IPS DF 6.9 (cell line): Measurements from ENCODE around the gene SELENOM.

Experiments
- DNase-seq: peaks from one replicate; pipeline ENCODE4 v3.0.0-alpha.2; 2013; ENCODE audit warnings: low read depth, low spot score
- H3K27ac ChIP-seq: one replicate; pipeline ENCODE4 v1.5.1; 2013; ENCODE audit warnings: low read length, control low read depth
- H3K27me3 ChIP-seq: 2 replicates; pipeline ENCODE4 v1.6.1; 2013; ENCODE audit warnings: mild to moderate bottlenecking, low read length; ENCODE audit not compliant: control insufficient read depth, insufficient read depth
- H3K36me3 ChIP-seq: 2 replicates; pipeline ENCODE4 v1.6.1; 2013; ENCODE audit warnings: low read length; ENCODE audit not compliant: control insufficient read depth, insufficient read depth
- H3K4me1 ChIP-seq: 2 replicates; pipeline ENCODE4 v1.6.1; 2013; ENCODE audit warnings: low read length; ENCODE audit not compliant: control insufficient read depth, insufficient read depth
- H3K4me3 ChIP-seq: 2 replicates; pipeline ENCODE4 v1.5.1; 2013; ENCODE audit warnings: mild to moderate bottlenecking, low read length
- H3K9me3 ChIP-seq: 2 replicates; pipeline ENCODE4 v1.6.1; 2013; ENCODE audit warnings: low read length, inconsistent platforms; ENCODE audit not compliant: control insufficient read depth, insufficient read depth
- WGBS: extraction: QIAGEN DNeasy Blood & Tissue Kit; methylation state at CpG from one replicate; pipeline ENCODE4 v1.1.7; 2013; ENCODE audit warnings: mixed read lengths, missing lambda C conversion rate; ENCODE audit not compliant: insufficient read length, insufficient coverage; 5-methylcytosine and 5-hydroxymethylcytosine counted together

SELENOM gene

GRCh38 chr22:31106731-31107177 lies 614 bp downstream of the SELENOM start:
- peak overlapping the region; percentile 68 for H3K4me3 ChIP-seq
- no peak overlapping the region for H3K27ac ChIP-seq
- WGBS: no CpG with 5 or more reads among the region's 14 CpGs

GRCh38 chr22:31106001-31106571 lies 1.3 kb downstream of the SELENOM start:
- H3K36me3 ChIP-seq: no peaks in the 10 kb centered on the region
- H3K27me3 ChIP-seq: peaks cover 10% of the 10 kb centered on the region; the same call in 1 of the 2 replicates
- no peak overlapping the region for H3K4me3 ChIP-seq
- H3K9me3 ChIP-seq: no peaks in the 10 kb centered on the region
- 0 out of 2 replicates have a peak, but pooled peaks cover 4% of the 10 kb centered on the region for H3K4me1 ChIP-seq
- no peak for DNase-seq
- no CpG with 5 or more reads among the region's 4 CpGs for WGBS
- no peak overlapping the region for H3K27ac ChIP-seq

More at GRCh38 chr22:31106731-31107177, 614 bp downstream of the SELENOM start:
- DNase-seq: no peak
- Histone ChIP-seq H3K9me3 (no peaks in the 10 kb centered on the region), H3K27me3 (peaks cover 10% of the 10 kb centered on the region; the same call in 1 of the 2 replicates), H3K4me1 (0 out of 2 replicates have a peak, but pooled peaks cover 4% of the 10 kb centered on the region), H3K36me3 (no peaks in the 10 kb centered on the region)

- Histone ChIP-seq H3K27ac (no peak overlapping the region), H3K4me3 (no peak overlapping the region), H3K27me3 (peaks cover 10% of the 10 kb centered on the region; the same call in 1 of the 2 replicates), H3K9me3 (no peaks in the 10 kb centered on the region), H3K36me3 (no peaks in the 10 kb centered on the region), H3K4me1 (0 out of 2 replicates have a peak, but pooled peaks cover 4% of the 10 kb centered on the region)
- whole genome bisulfite sequencing: no CpG with 5 or more reads among the region's 11 CpGs
- no peak for DNase-seq
Measured at GRCh38 chr22:31105282-31105929, 2.0 kb downstream of the SELENOM start.

DNA sequence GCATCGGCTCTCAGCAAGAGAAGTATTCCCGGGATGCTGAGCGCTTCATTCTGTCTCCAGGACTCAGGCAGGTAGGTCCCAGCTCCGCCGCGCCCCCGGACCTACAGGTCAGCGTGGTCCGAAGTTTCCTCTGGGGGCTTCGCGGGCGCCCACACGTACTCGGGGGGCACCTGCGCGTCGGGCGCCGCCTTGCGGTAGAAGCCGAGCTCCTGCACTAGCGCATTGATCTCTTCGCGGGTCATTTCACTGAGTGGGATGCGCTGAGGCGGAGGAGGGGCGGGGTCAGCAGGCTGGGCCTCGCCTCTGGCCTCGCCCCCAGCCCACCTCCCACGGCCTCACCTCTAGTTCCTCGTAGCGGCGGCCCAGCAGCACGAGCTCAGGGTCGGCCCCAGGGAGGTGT lies 2.5 kb downstream of the SELENOM start:
- H3K4me1 ChIP-seq: 0 out of 2 replicates have a peak, but pooled peaks cover 4% of the 10 kb centered on the region
- no peaks in the 10 kb centered on the region for H3K36me3 ChIP-seq
- peaks cover 10% of the 10 kb centered on the region; the same call in 1 of the 2 replicates for H3K27me3 ChIP-seq
- DNase-seq: no peak
- H3K9me3 ChIP-seq: no peaks in the 10 kb centered on the region
- no peak overlapping the region for H3K4me3 ChIP-seq
- WGBS: no CpG with 5 or more reads among the region's 35 CpGs
- H3K27ac ChIP-seq: no peak overlapping the region

DNA sequence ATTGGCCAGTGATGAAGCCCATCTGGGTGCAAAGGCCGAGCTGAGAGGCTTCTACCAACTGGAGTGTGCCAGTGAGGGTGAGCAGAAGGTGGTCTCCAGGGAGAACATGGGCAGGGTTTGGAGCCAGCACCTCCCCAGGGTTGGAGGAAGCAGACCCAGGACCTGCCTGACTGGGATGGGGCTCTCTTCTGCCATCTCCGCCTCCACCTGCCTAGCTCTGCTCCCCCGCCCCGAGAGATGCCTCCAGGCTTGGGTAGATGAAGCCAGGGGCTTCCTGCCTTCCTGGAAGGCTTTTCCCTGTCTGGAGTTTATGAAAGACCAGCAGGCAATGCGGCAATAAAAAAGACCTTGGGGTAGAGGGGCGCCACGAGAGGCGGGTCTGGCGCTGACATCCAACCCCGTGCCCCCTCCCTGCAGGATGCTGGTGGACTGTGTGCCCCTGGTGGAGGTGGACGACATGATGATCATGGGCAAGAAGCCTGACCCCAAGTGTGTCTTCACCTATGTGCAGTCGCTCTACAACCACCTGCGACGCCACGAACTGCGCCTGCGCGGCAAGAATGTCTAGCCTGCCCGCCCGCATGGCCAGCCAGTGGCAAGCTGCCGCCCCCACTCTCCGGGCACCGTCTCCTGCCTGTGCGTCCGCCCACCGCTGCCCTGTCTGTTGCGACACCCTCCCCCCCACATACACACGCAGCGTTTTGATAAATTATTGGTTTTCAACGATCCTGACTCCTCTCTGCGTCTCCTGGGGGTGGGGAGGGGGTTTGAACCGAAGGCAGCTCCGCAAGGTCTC lies 3.3 kb downstream of the SELENOM start:
- Histone ChIP-seq H3K4me1 (peaks cover 4% of the 10 kb centered on the region; the same call in 1 of the 2 replicates), H3K27ac (no peak overlapping the region), H3K4me3 (no peak overlapping the region), H3K9me3 (no peaks in the 10 kb centered on the region), H3K27me3 (peaks cover 10% of the 10 kb centered on the region; the same call in 1 of the 2 replicates), H3K36me3 (no peaks in the 10 kb centered on the region)
- no CpG with 5 or more reads among the region's 33 CpGs for WGBS
- DNase-seq: no peak

- DNase-seq: no peak
- no CpG with 5 or more reads among the region's 2 CpGs for WGBS
- Histone ChIP-seq H3K9me3 (no peaks in the 10 kb centered on the region), H3K4me1 (peaks cover 7% of the 10 kb centered on the region), H3K36me3 (no peaks in the 10 kb centered on the region), H3K27ac (no peak overlapping the region), H3K27me3 (peaks cover 10% of the 10 kb centered on the region; the same call in 1 of the 2 replicates), H3K4me3 (no peak overlapping the region)
Measured at GRCh38 chr22:31103111-31103510, 4.3 kb downstream of the SELENOM start.

- peaks cover 10% of the 10 kb centered on the region; the same call in 1 of the 2 replicates for H3K27me3 ChIP-seq
- no peaks in the 10 kb centered on the region for H3K36me3 ChIP-seq
- no peak for DNase-seq
- H3K9me3 ChIP-seq: no peaks in the 10 kb centered on the region
- peaks cover 6% of the 10 kb centered on the region for H3K4me1 ChIP-seq
- H3K27ac ChIP-seq: no peak overlapping the region
- no CpG with 5 or more reads among the region's 8 CpGs for WGBS
- no peak overlapping the region for H3K4me3 ChIP-seq
Measured at GRCh38 chr22:31102441-31103081, 4.8 kb downstream of the SELENOM start.

GRCh38 chr22:31100762-31101525 lies 6.4 kb downstream of the SELENOM start:
- no peaks in the 10 kb centered on the region for H3K36me3 ChIP-seq
- no peak overlapping the region for H3K27ac ChIP-seq
- peaks cover 2% of the 10 kb centered on the region; the same call in 1 of the 2 replicates for H3K27me3 ChIP-seq
- H3K4me3 ChIP-seq: no peak overlapping the region
- H3K4me1 ChIP-seq: peaks cover 8% of the 10 kb centered on the region
- no peaks in the 10 kb centered on the region for H3K9me3 ChIP-seq
- no peak for DNase-seq
- no CpG with 5 or more reads among the region's 18 CpGs for WGBS

GRCh38 chr22:31099841-31100761 lies 7.3 kb downstream of the SELENOM start:
- no peak for DNase-seq
- H3K4me3 ChIP-seq: no peak overlapping the region
- H3K4me1 ChIP-seq: peaks cover 5% of the 10 kb centered on the region
- no peaks in the 10 kb centered on the region for H3K9me3 ChIP-seq
- no peaks in the 10 kb centered on the region for H3K36me3 ChIP-seq
- WGBS: 100% methylated on average over 1 of the region's 34 CpGs
- H3K27me3 ChIP-seq: no peaks in the 10 kb centered on the region; the same call in 1 of the 2 replicates
- H3K27ac ChIP-seq: no peak overlapping the region
